AG04449 (cell line): ENCODE data around the gene MTMR11.
A peak's percentile ranks its signal among the peaks of the same experiment; 100 is the strongest.

Experiments used
- CTCF ChIA-PET: fragments of 350-600 bp; formaldehyde crosslinking; extraction: SDS; loops from one replicate; lab custom pipeline; 2021; ENCODE audit warnings: antibody characterized with exemption; lab: Yijun Ruan, JAX
- POLR2A ChIA-PET: fragments of 400-600, 350-600 bp; formaldehyde crosslinking; extraction: SDS; loops from one replicate; lab custom pipeline; 2020; ENCODE audit warnings: antibody characterized with exemption, inconsistent platforms; lab: Yijun Ruan, JAX
- DNase-seq: peaks from one replicate; pipeline ENCODE4 v3.0.0-alpha.2; 2010; ENCODE audit warnings: low read depth, low spot score
- H3K4me3 ChIP-seq: 2 replicates; pipeline ENCODE4 v1.5.1; 2011; ENCODE audit warnings: low read depth, mild to moderate bottlenecking, control low read depth, low read length
- TF ChIP-seq, protein P1 (sequence below): IDR thresholded peaks from one replicate; pipeline ENCODE4 v1.5.1; 2011; ENCODE audit warnings: mild to moderate bottlenecking, moderate library complexity, low read length, control low read depth, inconsistent platforms; ENCODE audit not compliant: insufficient read depth; ENCODE audit errors: missing control alignments

Gene MTMR11

DNA sequence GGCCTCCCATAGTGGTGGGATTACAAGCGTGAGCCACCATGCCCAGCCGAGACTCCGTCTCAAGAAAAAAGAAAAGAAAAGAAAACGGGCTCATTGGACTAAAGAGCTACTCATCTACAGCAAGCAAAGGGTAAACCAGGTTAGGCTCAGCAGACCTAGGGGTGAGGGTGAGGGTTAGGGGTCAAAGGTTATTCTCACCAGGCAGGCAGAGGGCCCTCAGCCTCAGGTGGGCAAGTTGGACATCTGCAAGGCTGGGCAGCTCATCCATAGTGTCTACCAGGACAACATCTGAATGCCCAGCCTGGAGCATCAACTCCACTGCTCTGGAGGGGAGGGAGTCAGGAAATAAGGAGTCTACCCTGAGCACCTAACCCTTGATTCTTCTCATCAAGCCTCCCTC, 3.5 kb downstream of the MTMR11 start:
- no peak overlapping the region for H3K4me3 ChIP-seq
- DNase-seq: no peak
- ChIA-PET POLR2A (interaction anchor here (1.1 kb wide), 1 partner anchor 45 kb away, joined by 3 read pairs; a partner anchor contains a TSS), CTCF (interaction anchor here (1.2 kb wide), 1 partner anchor 236 kb away, joined by 3 read pairs; no protein-coding TSS in a partner anchor)
- TF ChIP-seq, protein P1, sequence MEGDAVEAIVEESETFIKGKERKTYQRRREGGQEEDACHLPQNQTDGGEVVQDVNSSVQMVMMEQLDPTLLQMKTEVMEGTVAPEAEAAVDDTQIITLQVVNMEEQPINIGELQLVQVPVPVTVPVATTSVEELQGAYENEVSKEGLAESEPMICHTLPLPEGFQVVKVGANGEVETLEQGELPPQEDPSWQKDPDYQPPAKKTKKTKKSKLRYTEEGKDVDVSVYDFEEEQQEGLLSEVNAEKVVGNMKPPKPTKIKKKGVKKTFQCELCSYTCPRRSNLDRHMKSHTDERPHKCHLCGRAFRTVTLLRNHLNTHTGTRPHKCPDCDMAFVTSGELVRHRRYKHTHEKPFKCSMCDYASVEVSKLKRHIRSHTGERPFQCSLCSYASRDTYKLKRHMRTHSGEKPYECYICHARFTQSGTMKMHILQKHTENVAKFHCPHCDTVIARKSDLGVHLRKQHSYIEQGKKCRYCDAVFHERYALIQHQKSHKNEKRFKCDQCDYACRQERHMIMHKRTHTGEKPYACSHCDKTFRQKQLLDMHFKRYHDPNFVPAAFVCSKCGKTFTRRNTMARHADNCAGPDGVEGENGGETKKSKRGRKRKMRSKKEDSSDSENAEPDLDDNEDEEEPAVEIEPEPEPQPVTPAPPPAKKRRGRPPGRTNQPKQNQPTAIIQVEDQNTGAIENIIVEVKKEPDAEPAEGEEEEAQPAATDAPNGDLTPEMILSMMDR: no peak

DNA sequence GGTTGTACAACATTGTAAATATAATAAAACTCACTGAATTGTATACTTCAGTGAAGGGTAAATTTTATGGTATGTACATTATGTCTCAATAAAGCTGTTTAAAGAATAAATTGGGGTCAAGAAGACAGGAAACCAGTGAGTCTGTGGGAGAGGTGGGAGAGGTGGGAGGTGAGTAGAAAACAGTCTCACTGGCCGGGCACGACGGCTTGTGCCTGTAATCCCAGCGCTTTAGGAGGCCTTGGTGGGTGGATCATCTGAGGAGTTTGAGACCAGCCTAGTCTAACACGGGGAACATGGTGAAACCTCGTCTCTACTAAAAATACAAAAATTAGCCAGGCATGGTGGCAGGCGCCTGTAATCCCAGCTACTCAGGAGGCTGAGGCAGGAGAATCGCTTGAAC, 4.2 kb downstream of the MTMR11 start:
- POLR2A ChIA-PET: no interaction called here
- CTCF ChIA-PET: no interaction called here

DNA sequence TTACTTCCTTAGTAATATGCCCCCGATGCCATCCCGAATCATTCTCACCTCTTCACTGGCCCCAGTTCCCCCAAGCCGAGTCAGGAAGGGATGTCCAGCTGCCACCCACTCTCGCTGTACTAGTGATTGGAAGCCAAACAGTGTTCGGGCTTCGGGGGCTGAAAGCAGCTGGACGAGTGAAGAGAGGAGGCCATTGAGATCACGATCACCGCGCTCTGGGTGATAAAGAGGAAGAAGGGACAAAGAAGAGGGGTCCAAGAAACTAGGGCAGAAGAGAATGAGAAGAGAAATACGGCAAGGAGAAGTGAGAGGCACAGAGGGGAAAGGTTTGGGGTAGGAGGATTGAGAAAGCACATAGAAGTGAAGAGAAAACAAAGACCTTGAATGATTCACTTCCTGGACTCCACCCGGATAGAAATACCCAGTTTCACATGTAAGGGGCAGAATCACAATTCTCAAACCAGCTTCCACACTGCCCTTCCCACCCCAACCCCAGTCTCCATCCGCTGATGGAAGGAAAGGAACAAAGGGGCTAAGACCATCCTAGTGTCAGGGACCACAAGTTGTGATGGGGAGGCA, 5.4 kb downstream of the MTMR11 start:
- CTCF ChIA-PET: interaction anchor here (1.1 kb wide), 1 partner anchor 237 kb away, joined by 4 read pairs; no protein-coding TSS in a partner anchor
- POLR2A ChIA-PET: no interaction called here
- DNase-seq: no peak

More for the DNA sequence above, 4.2 kb downstream of the MTMR11 start:
- no peak overlapping the region for H3K4me3 ChIP-seq
- TF ChIP-seq, protein P1: no peak
- no peak for DNase-seq

DNA sequence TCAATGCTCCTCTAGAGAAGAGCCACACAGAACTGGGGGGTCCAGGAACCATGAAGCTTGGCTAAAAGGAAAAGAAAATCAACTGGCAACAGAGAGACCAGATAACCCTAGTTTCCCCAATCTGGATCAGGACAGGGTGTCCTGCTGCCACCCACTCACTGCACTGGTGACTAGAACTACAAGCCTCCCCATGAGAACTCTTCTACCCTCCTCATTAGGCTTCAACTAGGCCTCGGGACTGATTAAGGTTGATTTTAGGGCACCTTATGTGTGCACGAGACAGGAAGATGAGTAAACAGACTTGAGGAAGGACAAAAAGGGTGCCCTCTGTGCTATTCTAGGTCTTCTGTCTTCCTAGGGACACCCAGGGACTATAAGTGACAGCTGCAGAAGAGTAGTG, 6.8 kb downstream of the MTMR11 start:
- CTCF ChIA-PET: interaction anchor here (1.1 to 1.4 kb wide), 2 partner anchors 33 to 239 kb away, joined by 5 read pairs; no protein-coding TSS in a partner anchor

More for the DNA sequence above, 5.4 kb downstream of the MTMR11 start:
- no peak overlapping the region for H3K4me3 ChIP-seq
- TF ChIP-seq, protein P1: no peak

DNA sequence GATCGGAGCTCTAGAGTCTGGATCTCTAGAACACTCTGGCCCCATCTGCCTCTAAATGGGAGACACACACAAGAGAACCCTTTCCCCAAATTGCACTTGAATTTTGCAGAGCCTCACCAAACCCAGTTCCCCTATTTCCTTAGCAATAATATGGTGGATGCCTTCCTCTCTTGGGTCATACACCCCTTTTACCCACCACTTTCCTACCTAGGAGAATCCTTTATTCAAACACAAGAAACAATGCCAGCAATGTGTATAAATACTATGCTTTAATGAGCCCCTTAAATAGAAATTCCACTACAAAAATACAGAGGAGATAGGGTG, 8.3 kb downstream of the MTMR11 start:
- no peak for DNase-seq
- ChIA-PET CTCF (interaction anchor here (1.2 kb wide), 1 partner anchor 240 kb away, joined by 3 read pairs; no protein-coding TSS in a partner anchor), POLR2A (interaction anchor here (0.6 to 2.0 kb wide), 2 partner anchors 29 to 41 kb away, joined by 3 to 12 read pairs; partner anchors contain the start of gene BOLA1)
- TF ChIP-seq, protein P1: no peak
- H3K4me3 ChIP-seq: peak overlapping the region; percentile 99

More for the DNA sequence above, 6.8 kb downstream of the MTMR11 start:
- no peak for DNase-seq
- POLR2A ChIA-PET: no interaction called here
- TF ChIP-seq, protein P1: no peak
- no peak overlapping the region for H3K4me3 ChIP-seq
